ENCODE measurements around the gene FBXW11.

FBXW11 gene

DNA sequence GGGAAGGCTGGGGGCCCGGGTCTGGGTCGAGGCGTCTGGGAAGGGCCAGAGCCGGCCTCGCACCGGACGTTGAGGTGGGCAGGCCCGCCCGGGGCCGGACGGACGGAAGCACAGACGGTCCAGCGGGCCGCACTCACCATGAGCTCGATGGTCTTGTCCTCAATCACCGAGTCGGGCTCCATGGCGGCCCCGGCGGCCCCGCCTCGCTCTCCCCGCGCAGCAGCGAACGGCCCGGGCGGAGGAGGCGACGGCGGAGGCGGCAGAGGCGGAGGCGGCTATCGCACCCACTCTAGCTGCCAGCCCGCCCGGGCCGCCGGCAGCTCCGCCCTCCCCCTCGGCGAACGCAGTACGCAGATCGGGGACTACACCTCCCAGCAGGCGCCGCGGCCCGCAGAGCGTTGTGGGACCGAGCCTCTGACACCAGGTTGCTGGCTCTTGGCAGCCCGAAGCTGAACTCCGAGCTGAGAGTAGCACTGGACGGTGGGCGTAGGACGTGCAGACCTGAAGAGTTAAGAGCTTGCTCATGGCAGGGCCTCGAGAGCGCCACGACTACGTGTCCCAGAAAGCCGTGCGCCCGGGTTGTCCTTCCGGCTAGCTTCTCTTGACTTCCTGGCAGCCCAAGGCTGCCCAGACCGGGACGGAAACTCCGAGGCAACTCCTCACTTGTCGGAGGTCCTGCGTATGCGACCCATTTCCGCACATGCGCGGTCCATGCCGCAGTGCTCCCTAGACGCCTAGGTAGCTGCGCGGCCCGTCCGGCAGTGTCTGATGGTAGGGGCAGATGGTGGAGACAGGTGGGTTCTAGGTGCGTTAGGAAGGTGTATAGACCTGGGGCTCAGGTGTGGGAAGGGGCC is at the start of gene FBXW11:
TSS of gene FBXW11 (minus strand) at position 318 of the 854 bp plus-strand sequence. CDS start at position 182, 136 bp downstream.
- Mint-ChIP-seq H3K27me3 (no peaks in the 10 kb centered on the region), H3K9me3 (no peaks in the 10 kb centered on the region), H3K4me3 (peak within 1 kb of the TSS; percentile 95), H3K36me3 (ENCODE audit: insufficient read depth) (peaks cover 6% of the 10 kb centered on the region), H3K4me1 (peaks cover 51% of the 10 kb centered on the region), H3K27ac (ENCODE audit: low read depth) (peak within 1 kb of the TSS; percentile 99)
- peak; percentile 88 for ATAC-seq (replicated peaks; ENCODE audit: extremely low read depth, poor library complexity, severe bottlenecking)
- DNase-seq (ENCODE audit: low spot score in 2 of 2) = peak; percentile 84 to 86

DNA sequence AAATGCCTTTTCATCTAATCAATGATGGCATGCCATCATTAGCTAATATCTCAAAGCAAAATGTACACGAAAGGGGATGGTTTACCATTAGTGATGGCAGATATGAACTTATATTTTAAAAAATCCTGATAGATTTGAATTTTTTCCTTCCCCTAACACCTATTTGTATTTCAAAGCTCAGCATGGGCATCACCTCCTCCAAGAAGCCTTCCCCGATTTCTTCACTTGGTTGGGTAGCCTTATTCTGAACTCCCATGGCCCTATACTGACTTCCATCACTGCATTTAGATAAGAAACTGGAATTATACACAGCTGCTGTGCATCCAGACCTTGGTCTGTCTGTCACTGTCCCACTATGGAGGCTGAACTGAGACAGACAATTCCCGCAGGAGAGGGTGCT is 49.6 kb upstream of the FBXW11 start:
- DNase-seq (ENCODE audit: low spot score in 2 of 2) = no peak
- H3K9me3 Mint-ChIP-seq = no peaks in the 10 kb centered on the region
- peak overlapping the region; percentile 88 for H3K27ac Mint-ChIP-seq (ENCODE audit: low read depth)
- peaks cover 92% of the 10 kb centered on the region for H3K36me3 Mint-ChIP-seq (ENCODE audit: insufficient read depth)
- no peaks in the 10 kb centered on the region for H3K27me3 Mint-ChIP-seq
- no peak overlapping the region for H3K4me3 Mint-ChIP-seq
- peaks cover 20% of the 10 kb centered on the region for H3K4me1 Mint-ChIP-seq
- no peak for ATAC-seq (replicated peaks; ENCODE audit: extremely low read depth, poor library complexity, severe bottlenecking)

DNA sequence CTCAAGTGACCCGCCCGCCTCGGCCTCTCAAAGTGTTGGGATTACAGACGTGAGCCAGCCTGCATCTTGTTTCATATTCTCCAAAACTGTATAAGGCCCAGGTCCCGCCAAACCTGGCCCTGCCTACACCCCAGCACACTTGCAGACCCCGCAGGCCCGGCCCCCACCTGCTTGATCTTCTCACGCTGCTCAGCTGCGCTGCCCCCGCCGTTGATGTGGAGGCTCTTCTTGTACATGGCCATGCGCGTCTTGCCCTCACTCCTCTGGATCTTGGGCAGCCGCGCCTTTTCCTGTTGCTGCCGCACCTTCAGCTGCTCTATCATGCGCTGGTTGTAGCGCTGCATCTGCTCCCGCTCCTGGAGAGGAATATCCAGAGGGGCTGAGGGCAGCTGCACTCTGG is 49.0 kb upstream of the FBXW11 start:
- no peaks in the 10 kb centered on the region for H3K9me3 Mint-ChIP-seq
- DNase-seq (ENCODE audit: low spot score in 2 of 2) (no peak), ATAC-seq (replicated peaks; ENCODE audit: extremely low read depth, poor library complexity, severe bottlenecking) (no peak)
- H3K27me3 Mint-ChIP-seq = no peaks in the 10 kb centered on the region
- H3K4me3 Mint-ChIP-seq = peak overlapping the region; percentile 32
- H3K27ac Mint-ChIP-seq (ENCODE audit: low read depth) = peak overlapping the region; percentile 88
- peaks cover 17% of the 10 kb centered on the region for H3K4me1 Mint-ChIP-seq
- peaks cover 92% of the 10 kb centered on the region for H3K36me3 Mint-ChIP-seq (ENCODE audit: insufficient read depth)

DNA sequence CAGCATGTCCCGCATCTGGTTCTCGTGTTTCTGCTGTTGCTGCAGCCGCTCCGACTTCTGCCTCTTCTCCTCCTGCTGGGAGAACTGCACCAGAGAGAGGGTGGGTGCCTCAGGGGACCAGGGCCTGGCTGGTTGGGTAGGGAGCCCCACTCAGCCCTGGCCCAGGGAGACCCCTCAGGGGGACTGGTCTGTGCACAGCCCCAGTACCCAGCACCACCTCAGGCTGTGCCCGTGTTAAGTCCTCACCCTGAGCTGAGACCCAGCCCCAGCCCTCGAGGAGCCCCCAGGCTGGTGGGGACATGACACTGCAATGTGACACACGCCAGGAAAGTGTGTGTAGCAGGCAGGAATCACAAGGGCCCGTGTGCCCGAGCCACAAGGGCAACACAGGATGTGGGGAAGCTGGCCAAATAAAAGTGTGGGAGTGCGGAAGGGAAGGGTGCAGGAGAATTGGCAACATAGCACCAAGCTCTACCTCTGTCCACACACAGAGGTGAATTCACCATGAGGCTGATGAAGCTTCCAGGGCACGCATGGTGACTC is 48.2 kb upstream of the FBXW11 start:
- H3K4me3 Mint-ChIP-seq = no peak overlapping the region
- H3K27ac Mint-ChIP-seq (ENCODE audit: low read depth) = no peak overlapping the region
- ATAC-seq (replicated peaks; ENCODE audit: extremely low read depth, poor library complexity, severe bottlenecking) (no peak), DNase-seq (ENCODE audit: low spot score in 2 of 2) (no peak)
- H3K9me3 Mint-ChIP-seq = no peaks in the 10 kb centered on the region
- peaks cover 11% of the 10 kb centered on the region for H3K4me1 Mint-ChIP-seq
- H3K36me3 Mint-ChIP-seq (ENCODE audit: insufficient read depth) = peaks cover 92% of the 10 kb centered on the region
- no peaks in the 10 kb centered on the region for H3K27me3 Mint-ChIP-seq

DNA sequence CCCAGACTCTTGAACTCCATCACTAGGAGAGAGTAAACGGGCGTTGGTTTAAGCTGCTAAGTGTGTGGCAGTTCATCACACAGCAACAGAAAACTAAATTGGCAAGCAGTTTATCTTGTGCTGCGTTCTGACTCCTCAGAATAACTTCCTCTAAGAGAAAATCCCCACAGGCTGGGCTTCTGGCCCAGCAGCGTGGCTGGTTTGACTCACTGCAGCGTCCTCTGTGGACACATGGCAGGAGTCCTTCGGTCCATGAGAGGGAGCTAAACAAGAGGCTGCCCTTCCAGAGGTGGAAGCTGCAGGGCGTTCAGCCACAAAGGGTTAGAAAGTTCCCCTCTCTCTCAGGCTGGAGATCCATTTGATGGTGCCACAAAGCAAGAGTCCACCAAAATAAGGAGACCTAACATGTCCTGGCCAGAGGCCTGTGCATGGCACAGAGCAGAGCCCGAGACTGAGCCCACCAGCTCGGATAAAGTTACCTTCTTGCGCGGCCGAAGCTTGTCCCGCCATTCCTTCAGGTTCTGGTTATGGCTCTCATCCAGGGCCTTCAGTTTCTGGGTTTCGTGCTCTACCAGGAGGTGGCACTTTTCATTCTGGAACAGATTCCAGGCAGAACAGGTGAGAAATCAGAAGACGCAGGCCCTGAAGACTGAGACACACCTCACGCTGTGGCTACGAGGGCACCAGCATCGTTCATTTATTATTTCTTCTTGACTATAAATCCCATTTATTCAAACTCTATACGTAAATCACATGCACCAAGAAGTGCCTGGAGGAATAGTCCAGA is 46.2 kb upstream of the FBXW11 start:
- ATAC-seq (replicated peaks; ENCODE audit: extremely low read depth, poor library complexity, severe bottlenecking) (no peak), DNase-seq (ENCODE audit: low spot score in 2 of 2) (no peak)
- H3K4me3 Mint-ChIP-seq = no peak overlapping the region
- no peak overlapping the region for H3K27ac Mint-ChIP-seq (ENCODE audit: low read depth)
- H3K36me3 Mint-ChIP-seq (ENCODE audit: insufficient read depth) = peaks cover 94% of the 10 kb centered on the region
- peaks cover 21% of the 10 kb centered on the region for H3K4me1 Mint-ChIP-seq
- no peaks in the 10 kb centered on the region for H3K9me3 Mint-ChIP-seq
- H3K27me3 Mint-ChIP-seq = no peaks in the 10 kb centered on the region

DNA sequence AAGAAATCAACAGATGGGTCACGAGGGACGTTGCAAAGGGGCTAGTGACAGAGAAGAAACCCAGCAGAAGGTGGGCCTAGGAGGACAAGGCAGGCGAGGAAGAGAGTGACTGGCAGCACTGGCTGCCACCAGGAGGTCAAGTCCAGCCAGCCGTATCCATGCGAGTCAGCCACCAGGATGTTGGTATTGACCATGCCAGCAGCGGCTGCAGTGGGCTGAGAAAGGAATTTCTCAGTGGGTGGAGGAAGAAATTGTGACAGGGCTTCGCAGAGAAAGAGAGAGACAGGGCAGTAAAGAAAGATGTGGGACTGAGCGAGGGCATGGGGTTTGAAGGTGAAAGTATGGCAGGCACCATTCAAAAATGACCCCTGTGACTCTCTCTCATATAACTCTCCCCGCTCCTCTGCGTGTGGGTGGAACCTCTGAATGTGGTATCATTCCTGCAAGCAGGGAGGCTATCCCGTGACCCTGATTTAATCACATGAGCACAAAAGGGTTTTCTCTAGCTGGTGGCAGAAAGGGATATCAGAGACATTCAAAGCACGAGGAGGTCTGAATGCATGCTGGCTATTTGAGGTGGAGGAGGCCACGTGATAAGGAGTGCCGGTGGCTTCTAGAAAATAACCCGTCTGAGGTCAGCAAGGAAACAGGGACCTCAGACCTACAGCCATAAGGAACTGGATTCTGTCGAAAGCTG is 45.4 kb upstream of the FBXW11 start:
- Mint-ChIP-seq H3K27me3 (no peaks in the 10 kb centered on the region), H3K9me3 (no peaks in the 10 kb centered on the region), H3K36me3 (ENCODE audit: insufficient read depth) (peaks cover 93% of the 10 kb centered on the region), H3K27ac (ENCODE audit: low read depth) (peak overlapping the region; percentile 74), H3K4me1 (peaks cover 14% of the 10 kb centered on the region), H3K4me3 (no peak overlapping the region)
- ATAC-seq (replicated peaks; ENCODE audit: extremely low read depth, poor library complexity, severe bottlenecking) = no peak
- DNase-seq (ENCODE audit: low spot score in 2 of 2) = no peak

DNA sequence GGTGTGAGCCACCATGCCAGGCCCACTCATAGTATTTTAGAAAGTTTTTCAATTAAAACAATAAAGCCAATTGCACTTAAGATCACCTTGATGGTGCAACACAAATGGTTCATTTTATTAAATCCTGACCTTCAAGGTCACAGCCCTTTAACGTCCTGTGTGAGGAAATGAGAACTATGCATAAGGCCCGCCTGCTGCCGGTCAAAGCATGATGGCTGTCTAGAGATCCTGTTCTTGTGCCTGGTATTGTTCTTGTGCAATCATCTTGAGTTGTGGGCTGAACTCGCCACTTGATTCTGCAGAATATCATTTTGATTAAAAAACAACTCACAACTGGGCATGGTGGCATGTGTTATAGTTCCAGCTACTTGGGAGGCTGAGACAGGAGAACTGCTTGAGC is 43.6 kb upstream of the FBXW11 start:
- Mint-ChIP-seq H3K36me3 (ENCODE audit: insufficient read depth) (peaks cover 89% of the 10 kb centered on the region), H3K9me3 (no peaks in the 10 kb centered on the region), H3K4me1 (peaks cover 17% of the 10 kb centered on the region), H3K27ac (ENCODE audit: low read depth) (no peak overlapping the region), H3K27me3 (no peaks in the 10 kb centered on the region), H3K4me3 (no peak overlapping the region)
- DNase-seq (ENCODE audit: low spot score in 2 of 2) = no peak
- no peak for ATAC-seq (replicated peaks; ENCODE audit: extremely low read depth, poor library complexity, severe bottlenecking)

DNA sequence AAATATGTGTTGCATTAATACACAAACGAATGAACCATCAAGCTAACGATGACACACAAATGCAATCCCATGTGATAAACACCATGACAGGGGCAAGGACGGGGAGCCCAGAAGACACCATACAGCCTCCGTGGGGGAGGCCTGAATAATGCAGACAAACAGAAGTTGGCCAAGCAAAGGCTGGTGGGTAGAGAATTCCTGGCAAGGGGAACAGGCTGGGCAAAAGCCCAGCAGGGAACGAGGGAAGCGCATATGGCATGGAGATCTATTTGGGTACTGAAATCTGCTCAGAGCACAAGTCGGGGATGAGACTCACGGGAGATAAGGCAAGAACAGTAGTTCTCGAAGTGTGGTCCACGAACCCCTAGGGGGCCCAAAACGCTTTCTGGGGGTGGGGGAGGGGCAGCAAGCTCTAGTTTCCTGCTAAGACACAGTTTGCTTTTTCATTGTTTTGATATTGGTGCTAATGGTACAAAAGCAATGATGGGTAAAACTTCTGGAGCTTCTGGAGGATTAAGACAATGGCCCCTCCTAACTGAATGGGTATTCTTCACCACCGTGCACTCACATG is 42.9 kb upstream of the FBXW11 start:
- ATAC-seq (replicated peaks; ENCODE audit: extremely low read depth, poor library complexity, severe bottlenecking) = no peak
- H3K27ac Mint-ChIP-seq (ENCODE audit: low read depth) = peak overlapping the region; percentile 72
- H3K36me3 Mint-ChIP-seq (ENCODE audit: insufficient read depth) = peaks cover 89% of the 10 kb centered on the region
- peaks cover 20% of the 10 kb centered on the region for H3K4me1 Mint-ChIP-seq
- no peak for DNase-seq (ENCODE audit: low spot score in 2 of 2)
- H3K4me3 Mint-ChIP-seq = peak overlapping the region; percentile 49
- no peaks in the 10 kb centered on the region for H3K27me3 Mint-ChIP-seq
- H3K9me3 Mint-ChIP-seq = no peaks in the 10 kb centered on the region

DNA sequence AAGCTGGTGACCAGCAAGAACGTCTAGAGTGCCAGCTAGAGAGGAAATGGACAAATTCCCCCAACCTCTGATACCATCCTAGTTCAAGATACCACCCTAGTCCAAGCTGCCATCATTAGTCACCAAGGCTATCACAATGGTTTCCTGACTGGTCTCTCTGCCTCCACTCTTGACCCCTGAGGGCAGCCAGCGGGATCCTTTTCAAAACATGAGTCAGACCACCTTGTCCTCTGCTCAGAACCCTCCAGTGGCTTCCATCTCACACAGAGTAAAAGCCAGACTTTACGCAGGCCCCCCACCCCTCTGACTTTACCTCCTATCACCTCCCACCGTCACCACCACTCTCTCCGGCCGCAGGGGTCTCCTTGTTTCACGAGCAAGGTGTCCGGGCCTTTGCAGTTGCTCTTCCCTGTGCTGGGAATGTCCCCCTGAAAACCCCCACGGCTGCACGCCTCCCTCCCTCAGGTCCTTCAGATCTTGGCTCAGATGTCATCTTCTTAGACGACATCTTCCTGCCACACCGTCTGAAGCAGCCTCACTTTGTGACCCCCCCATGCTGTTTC is 42.2 kb upstream of the FBXW11 start:
- no peak for ATAC-seq (replicated peaks; ENCODE audit: extremely low read depth, poor library complexity, severe bottlenecking)
- H3K9me3 Mint-ChIP-seq = no peaks in the 10 kb centered on the region
- peak overlapping the region; percentile 72 for H3K27ac Mint-ChIP-seq (ENCODE audit: low read depth)
- peaks cover 20% of the 10 kb centered on the region for H3K4me1 Mint-ChIP-seq
- H3K36me3 Mint-ChIP-seq (ENCODE audit: insufficient read depth) = peaks cover 91% of the 10 kb centered on the region
- peak overlapping the region; percentile 49 for H3K4me3 Mint-ChIP-seq
- DNase-seq (ENCODE audit: low spot score in 2 of 2) = no peak
- no peaks in the 10 kb centered on the region for H3K27me3 Mint-ChIP-seq

DNA sequence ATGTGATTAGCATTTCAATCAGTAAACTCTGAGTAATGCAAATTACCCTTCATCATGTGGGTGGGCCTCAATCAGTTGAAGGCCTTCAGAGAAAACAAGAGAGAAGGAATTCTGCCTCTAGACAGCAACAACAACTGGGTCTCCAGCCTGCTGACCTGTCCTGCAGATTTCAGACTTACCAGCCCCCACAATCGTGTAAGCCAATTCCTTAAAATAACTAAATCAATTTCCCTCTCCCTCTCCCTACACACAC is 41.7 kb upstream of the FBXW11 start:
- H3K36me3 Mint-ChIP-seq (ENCODE audit: insufficient read depth) = peaks cover 91% of the 10 kb centered on the region
- H3K27ac Mint-ChIP-seq (ENCODE audit: low read depth) = peak overlapping the region; percentile 72

DNA sequence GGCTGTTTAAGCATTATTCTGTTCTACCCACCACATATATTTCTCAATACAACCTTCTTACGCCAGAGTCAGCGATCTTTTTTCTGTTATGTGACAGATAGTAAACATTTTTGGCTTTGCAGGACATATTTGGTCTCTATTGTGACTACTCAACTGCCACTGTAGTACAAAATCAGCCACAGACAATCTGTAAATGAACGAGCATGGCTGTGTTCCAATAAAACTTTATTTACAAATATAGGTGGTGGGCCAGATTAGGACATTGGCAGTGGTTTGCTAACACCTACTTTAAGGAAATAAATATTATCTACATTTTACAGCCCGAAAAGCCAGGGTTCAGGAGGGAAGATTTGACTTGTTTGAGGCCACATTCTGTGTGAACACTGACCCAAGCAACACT is 40.2 kb upstream of the FBXW11 start:
- ATAC-seq (replicated peaks; ENCODE audit: extremely low read depth, poor library complexity, severe bottlenecking) (no peak), DNase-seq (ENCODE audit: low spot score in 2 of 2) (no peak)
- Mint-ChIP-seq H3K27ac (ENCODE audit: low read depth) (peak overlapping the region; percentile 22), H3K36me3 (ENCODE audit: insufficient read depth) (peaks cover 90% of the 10 kb centered on the region), H3K27me3 (no peaks in the 10 kb centered on the region), H3K4me3 (no peak overlapping the region), H3K9me3 (no peaks in the 10 kb centered on the region), H3K4me1 (peaks cover 20% of the 10 kb centered on the region)

More for the DNA sequence above, 41.7 kb upstream of the FBXW11 start:
- Mint-ChIP-seq H3K9me3 (no peaks in the 10 kb centered on the region), H3K4me3 (peak overlapping the region; percentile 40), H3K27me3 (no peaks in the 10 kb centered on the region), H3K4me1 (peaks cover 20% of the 10 kb centered on the region)
- DNase-seq (ENCODE audit: low spot score in 2 of 2) (no peak), ATAC-seq (replicated peaks; ENCODE audit: extremely low read depth, poor library complexity, severe bottlenecking) (no peak)

DNA sequence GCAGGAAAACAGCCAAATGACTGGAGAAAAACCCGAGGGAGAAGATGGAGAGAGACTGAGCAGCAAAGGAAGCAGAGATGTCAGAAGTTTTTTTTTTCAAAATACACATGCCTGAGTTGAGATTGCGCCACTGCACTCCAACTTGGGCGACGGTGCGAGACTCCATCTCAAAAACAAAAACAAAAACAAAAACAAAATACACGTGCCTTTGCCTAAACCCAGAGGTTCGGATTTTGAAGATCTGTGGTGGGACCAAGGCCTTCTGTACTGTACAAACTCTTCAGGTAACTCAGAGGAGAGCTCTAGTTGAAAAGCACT is 38.8 kb upstream of the FBXW11 start:
- no peak overlapping the region for H3K4me3 Mint-ChIP-seq
- H3K4me1 Mint-ChIP-seq = peaks cover 21% of the 10 kb centered on the region
- H3K9me3 Mint-ChIP-seq = no peaks in the 10 kb centered on the region
- peaks cover 83% of the 10 kb centered on the region for H3K36me3 Mint-ChIP-seq (ENCODE audit: insufficient read depth)
- DNase-seq (ENCODE audit: low spot score in 2 of 2) = no peak
- H3K27me3 Mint-ChIP-seq = no peaks in the 10 kb centered on the region
- no peak for ATAC-seq (replicated peaks; ENCODE audit: extremely low read depth, poor library complexity, severe bottlenecking)
- no peak overlapping the region for H3K27ac Mint-ChIP-seq (ENCODE audit: low read depth)

Measured in central memory CD8-positive, alpha-beta T cell (primary cell).